Upper lobe of left lung (tissue), 4 donors: ENCODE measurements around the gene HOXB7.

Source experiments
- CTCF ChIP-seq, 6 experiments: fragments of 450-650 bp in 4 of 6; fragments of 200-600 bp in 2 of 6; sonication (generic) in 2 of 6; IDR thresholded peaks; one replicate each; pipeline ENCODE4 v1.5.1; 2016 to 2019; ENCODE audit warnings: antibody characterized with exemption in 6 of 6
- POLR2A ChIP-seq, 4 donors: fragments of 450-650 bp; IDR thresholded peaks; one replicate each; pipeline ENCODE4 v1.5.1; 2016 to 2017; ENCODE audit warnings: antibody characterized with exemption in 4 of 4, mild to moderate bottlenecking in 2 of 4

DNA sequence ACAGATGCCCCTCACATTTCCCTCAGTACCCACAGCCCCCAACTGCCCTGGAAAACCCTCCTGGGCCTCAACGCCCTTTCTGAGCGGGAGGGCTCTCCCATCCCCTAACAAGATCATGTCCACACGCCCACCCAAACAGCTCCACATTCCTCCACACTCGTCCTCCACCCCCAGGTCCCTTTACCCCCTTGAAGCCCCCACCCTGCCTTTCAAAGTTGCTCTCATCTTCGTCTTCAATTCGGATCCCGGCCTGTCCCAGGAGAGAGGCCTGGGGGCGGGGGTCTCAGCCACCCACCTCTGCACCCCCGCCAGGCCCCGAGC, 47.0 kb downstream of the HOXB7 start:
- TF ChIP-seq CTCF (IDR thresholded peaks at IDR 0.05) (no peak), POLR2A (IDR thresholded peaks at IDR 0.05) (no peak)
